ENCODE results near the gene CEL.

Gene CEL

DNA sequence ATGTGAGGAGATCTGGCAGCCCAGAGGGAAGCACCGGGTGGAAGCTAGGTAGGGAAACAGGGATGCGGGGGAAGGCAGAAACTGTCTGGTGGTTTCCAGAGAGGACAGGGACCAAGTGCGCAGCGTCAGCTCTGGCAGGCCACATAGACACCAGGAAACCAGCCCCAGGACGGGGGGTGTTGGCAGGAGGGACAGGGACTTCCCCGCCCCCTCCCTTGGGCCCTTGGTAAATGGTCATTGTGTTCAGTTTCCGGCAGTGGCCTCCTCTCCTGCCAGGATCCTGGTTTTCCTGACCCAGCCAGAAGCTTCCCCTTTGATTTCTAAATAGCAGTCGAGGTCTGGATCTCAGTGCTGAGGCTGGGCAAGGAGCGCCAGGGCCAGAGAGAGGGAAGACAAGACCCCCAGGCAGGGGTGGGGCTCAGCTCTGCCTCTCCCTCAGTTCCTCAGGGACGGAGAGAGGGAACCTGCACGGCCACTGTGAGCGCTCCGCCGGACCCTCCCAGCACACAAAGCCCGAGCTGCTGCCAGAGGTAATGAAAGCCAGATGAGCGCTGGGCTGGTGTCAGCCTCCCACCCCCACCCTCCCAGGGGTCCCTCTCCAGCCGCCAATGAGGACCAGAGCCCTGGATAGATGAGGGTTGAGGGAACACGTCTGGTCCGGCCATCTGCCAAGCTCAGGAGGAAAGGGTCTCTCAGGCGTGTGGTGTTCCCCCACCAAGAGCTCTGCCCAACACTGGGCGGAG, 57.5 kb downstream of the CEL start:
- peak in 12 of 14 donors; percentile 51 to 90 (median 72) for DNase-seq

DNA sequence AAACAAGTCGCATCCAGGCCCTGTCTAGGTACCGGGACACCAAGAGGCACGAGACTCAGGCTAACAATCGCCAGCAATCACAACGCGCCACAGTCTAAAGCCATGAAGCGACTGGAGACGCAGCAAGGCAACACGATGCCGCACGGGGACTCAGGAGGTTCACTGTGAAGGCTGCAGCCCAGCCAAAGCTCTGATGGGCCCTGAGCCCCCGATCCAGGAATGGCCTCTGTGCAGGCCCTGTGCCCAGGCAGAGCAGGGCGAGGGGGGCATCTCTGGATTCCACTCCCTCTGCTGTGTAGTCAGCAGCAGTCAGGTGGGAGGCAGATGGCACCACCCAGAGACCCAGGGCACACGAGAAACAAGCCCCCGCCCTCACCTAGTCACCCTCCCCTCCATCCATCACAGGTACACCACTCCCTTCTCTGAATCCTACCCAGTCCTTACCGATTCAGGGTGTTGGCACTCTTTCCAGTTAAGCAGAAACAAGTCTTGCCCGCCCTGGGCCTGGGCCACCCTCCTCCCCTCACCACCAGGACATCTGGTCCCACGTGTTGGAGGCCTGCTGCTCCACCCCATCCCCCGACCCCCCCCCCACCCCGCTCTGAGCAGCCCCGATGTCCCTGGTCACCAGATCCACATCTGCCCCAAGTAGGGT, 58.2 kb downstream of the CEL start:
- peak in 10 of 14 donors; percentile 29 to 79 (median 68) for DNase-seq

DNA sequence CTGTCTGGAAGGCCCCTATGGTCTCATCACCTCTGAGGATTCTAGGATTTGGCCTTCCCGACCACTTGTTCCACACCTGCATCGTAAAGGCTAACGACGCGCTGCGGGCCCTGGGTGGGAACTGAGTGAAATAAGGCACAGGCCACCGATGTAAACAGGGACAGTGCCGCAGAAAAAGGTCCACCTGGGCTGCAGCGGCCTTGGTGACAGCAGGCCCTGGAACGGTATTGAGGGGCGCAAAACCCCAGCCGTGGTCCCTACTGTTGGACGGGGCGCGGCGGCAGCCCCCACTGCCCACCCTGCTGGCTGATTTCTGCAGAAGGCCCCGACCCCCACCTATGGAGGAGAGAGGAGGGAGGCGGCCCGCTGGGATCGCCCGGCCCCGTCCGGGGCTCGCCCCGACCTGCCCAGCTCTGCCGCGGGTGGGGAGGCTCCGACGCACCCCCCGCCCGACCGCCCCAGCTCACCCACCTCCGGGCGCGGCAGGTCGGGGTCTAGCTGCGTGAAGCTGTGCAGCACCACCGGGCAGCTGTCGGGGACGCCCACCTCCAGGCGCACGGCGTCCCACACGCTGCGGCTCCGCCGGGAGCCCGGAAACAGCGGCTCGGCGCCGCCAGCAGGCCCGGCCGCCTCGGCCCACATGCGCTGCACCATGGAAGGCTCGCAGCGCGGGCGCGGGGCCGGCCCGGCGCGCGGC, 58.9 kb downstream of the CEL start:
- peak in 5 of 14 donors; percentile 58 to 77 (median 68) for DNase-seq
